ENCODE measurements around the gene C10orf90.

- TF ChIP-seq CTCF (conservative IDR thresholded peaks at IDR 0.05; ENCODE audit: low read depth, low read length): no peak
- no peak for TF ChIP-seq EZH2 (IDR thresholded peaks at IDR 0.05; ENCODE audit: low read length, unreplicated experiment)
Observed at GRCh38 chr10:126384269-126384873, 286.1 kb downstream of the C10orf90 start.
